Upper lobe of right lung (tissue), 1 donor: ENCODE measurements around the gene KCNJ1. TPM values are rescaled to one million over a fixed set of nuclear protein-coding genes. Genes with fewer than 3 reads are reported as not detected.

Experiments used
- ATAC-seq: fragments of 200-7000 bp; cut with Tn5 transposase; one replicate; pipeline ENCODE4 v1.9.1; 2020; ENCODE audit warnings: mild to moderate bottlenecking, moderate library complexity
- DNase-seq: peaks from one replicate; pipeline ENCODE4 v3.0.0-alpha.2; 2020
- H3K27ac ChIP-seq: fragments of 200-600 bp; one replicate; pipeline ENCODE4 v1.8.0; 2022
- H3K27me3 ChIP-seq: fragments of 200-600 bp; one replicate; pipeline ENCODE4 v1.8.0; 2022; ENCODE audit warnings: mild to moderate bottlenecking
- H3K36me3 ChIP-seq: fragments of 200-600 bp; one replicate; pipeline ENCODE4 v1.8.0; 2022
- H3K4me1 ChIP-seq: fragments of 200-600 bp; one replicate; pipeline ENCODE4 v1.8.0; 2022
- H3K4me3 ChIP-seq: fragments of 200-600 bp; one replicate; pipeline ENCODE4 v1.8.0; 2022; ENCODE audit warnings: mild to moderate bottlenecking
- H3K9me3 ChIP-seq: fragments of 200-600 bp; one replicate; pipeline ENCODE4 v1.8.0; 2022
- CTCF ChIP-seq: fragments of 200-600 bp; IDR thresholded peaks from one replicate; pipeline ENCODE4 v1.8.0; 2022; ENCODE audit warnings: antibody characterized with exemption
- intact Hi-C: fragments of 100-400 bp; cut with DNase I; formaldehyde crosslinking; loops from one replicate; pipeline ENCODE4 v1.11.0; 2022
- total RNA-seq: library from RNA; stranded (reverse); fragmentation: NEBNext Ultra II Directional; extraction: Animal tissue kit (Norgen Biotek cat#: 25700); gene quantifications from one replicate; pipeline ENCODE4 v1.2.1, GENCODE V29; 2021
- donor health status: DM: no; HTN: yes; CAD: no; lungs with severe emphysema.

The KCNJ1 gene
- total RNA-seq, 1 donor from 2014 or later = 0.23 TPM

DNA sequence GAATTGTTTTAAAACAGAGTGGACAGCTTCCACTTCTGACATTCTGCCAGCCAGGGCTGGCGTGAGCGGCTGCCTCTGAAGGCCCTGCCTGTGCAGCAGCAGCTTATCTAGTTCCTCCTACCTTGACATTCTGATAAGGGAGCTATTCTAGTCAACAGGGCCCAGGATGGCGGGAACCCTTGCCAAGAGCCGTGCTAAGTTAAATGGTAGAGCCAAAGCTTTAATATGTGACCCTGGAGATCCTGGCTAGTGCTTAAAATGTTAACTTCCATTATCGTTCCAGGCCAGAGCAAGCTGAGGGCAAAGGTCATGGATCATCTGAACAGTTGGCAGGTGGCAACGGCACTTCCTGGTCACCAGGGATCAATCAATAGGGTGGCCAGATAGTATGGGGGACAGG lies 27.6 kb upstream of the KCNJ1 start:
- Histone ChIP-seq H3K4me3 (no peak overlapping the region), H3K36me3 (no peaks in the 10 kb centered on the region), H3K9me3 (no peaks in the 10 kb centered on the region), H3K27me3 (peaks cover 14% of the 10 kb centered on the region), H3K4me1 (peaks cover 43% of the 10 kb centered on the region), H3K27ac (no peak overlapping the region)
- intact Hi-C loops = no loop called here
- TF ChIP-seq CTCF = no peak
- peak; percentile 69 for ATAC-seq
- peak; percentile 83 for DNase-seq

DNA sequence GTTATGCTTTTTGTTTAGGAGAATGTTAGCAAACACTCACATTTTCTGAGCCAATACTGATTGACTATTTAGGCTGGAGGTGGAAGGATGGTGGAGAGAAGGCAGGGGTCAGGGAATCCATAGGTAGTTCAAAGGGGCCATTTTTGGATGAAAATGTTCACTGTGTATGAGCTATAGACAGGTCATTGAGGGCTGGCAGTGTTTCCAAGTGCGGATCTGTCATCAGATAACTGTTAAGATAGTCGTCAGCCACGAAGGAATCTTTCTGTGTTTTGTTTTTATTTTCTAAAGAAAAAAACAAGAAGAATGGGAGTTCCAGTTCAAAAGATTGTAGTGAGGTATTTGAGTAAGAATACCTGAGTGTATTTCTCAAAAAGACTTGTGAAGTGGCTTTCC lies 27.2 kb upstream of the KCNJ1 start:
- ATAC-seq = no peak
- Histone ChIP-seq H3K4me3 (no peak overlapping the region), H3K27ac (no peak overlapping the region), H3K9me3 (no peaks in the 10 kb centered on the region), H3K27me3 (peaks cover 14% of the 10 kb centered on the region), H3K4me1 (peaks cover 43% of the 10 kb centered on the region), H3K36me3 (no peaks in the 10 kb centered on the region)
- TF ChIP-seq CTCF = no peak
- intact Hi-C loops = no loop called here
- DNase-seq = no peak

- ATAC-seq = no peak
- Histone ChIP-seq H3K9me3 (no peaks in the 10 kb centered on the region), H3K4me3 (no peak overlapping the region), H3K36me3 (no peaks in the 10 kb centered on the region), H3K4me1 (peaks cover 43% of the 10 kb centered on the region), H3K27ac (peak overlapping the region; percentile 44), H3K27me3 (peaks cover 14% of the 10 kb centered on the region)
- no peak for TF ChIP-seq CTCF
- no peak for DNase-seq
- intact Hi-C loops = no loop called here
Measured at GRCh38 chr11:128893578-128894285, 26.6 kb upstream of the KCNJ1 start.

DNA sequence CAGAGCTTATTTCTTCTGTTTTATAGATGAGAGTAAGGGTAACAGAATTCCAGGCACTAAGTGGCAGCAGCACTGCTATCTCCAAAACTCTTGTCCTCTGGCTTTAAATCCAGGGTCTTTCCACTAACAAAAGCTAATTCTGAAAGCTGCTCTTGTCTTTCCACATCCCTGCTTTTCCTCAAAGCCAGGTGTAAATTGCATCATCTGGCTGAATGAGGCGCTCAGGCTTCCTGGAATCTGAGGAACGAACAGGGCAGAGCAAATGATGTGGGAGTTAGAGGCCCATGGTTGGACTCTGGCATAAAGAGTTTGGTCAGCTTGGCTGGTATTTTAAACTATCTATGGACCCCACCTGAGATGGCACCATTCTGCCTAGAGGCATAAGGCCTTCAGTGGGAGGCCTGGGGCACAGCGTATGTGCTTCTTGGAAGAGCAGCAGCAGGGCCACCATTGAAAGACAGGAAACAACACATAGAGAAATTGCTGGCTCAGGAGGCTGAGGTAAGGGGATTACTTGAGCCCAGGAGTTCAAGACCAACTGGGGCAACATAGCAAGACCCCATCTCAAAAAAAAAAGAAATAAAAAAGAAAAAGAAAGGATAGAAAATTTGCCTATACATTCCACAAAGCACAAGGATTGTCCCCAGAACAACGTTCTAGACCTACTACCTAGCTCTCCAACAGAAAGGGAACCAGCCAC lies 25.9 kb upstream of the KCNJ1 start:
- Histone ChIP-seq H3K36me3 (no peaks in the 10 kb centered on the region), H3K4me1 (peaks cover 41% of the 10 kb centered on the region), H3K27ac (peak overlapping the region; percentile 58), H3K4me3 (no peak overlapping the region), H3K27me3 (peaks cover 14% of the 10 kb centered on the region), H3K9me3 (no peaks in the 10 kb centered on the region)
- DNase-seq (no peak), ATAC-seq (no peak)
- TF ChIP-seq CTCF = no peak
- intact Hi-C loops = no loop called here

GRCh38 chr11:128891913-128892398 lies 24.9 kb upstream of the KCNJ1 start:
- peak; percentile 34 for ATAC-seq
- H3K27me3 ChIP-seq = peaks cover 14% of the 10 kb centered on the region
- TF ChIP-seq CTCF = no peak
- H3K4me1 ChIP-seq = peaks cover 33% of the 10 kb centered on the region
- no peaks in the 10 kb centered on the region for H3K36me3 ChIP-seq
- no peaks in the 10 kb centered on the region for H3K9me3 ChIP-seq
- intact Hi-C loops = no loop called here
- no peak for DNase-seq
- H3K4me3 ChIP-seq = peak overlapping the region; percentile 55
- peak overlapping the region; percentile 58 for H3K27ac ChIP-seq
